HL-60/S4 treated with phorbol 12-myristate 13-acetate at 8.2 ng/mL for 4 days and 3 days (cell line): ENCODE results near the gene MEF2C.

ENCODE experiments used
- in situ Hi-C: fragments of 300-500 bp; cut with MboI; formaldehyde crosslinking; loops from 2 replicates; pipeline ENCODE4 v1.15.0; 2022; ENCODE audit warnings: low sequenced_read_pairs

MEF2C gene

DNA sequence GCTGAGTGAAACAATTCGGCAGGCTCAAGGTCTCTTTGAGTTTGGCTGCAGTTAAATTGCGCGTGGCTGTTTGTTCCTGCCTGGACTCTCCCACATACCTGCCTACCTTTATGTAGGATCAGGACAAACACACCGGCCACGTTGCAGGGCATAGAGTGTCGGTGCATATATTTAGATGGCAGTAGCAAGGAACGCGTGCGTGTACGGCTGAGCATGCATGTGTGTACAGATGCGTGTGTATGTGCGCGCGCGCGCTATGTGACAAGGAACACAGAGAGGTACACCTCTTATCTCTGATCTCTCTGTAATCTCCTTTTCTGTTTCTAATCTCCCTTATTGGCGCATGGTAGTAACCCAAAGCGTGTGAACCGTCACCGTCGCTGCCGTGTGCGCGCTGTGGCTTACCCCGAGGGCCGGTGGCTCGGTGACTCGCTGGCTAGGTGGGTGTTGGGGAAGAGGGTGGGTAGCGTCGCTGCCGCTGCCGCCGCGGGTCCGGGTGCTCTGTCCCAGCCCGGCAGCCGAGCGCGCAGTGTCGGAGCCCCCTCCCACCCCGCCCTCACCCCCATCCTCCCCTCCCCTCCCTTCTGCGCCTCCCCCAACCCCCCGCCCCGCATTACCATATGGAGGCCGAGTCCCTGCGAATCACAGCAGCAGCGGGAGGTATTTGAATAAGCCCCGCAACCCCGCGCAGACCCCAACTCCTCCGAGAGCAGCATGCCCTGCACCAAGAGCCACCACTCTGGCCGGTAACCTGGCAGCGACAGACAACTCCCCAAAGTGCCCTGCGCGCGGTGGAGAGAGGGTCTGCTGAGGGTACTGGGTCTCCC lies 204.8 kb downstream of the MEF2C start:
- in situ Hi-C loops = loop anchor here (25.0 kb wide), 1 partner anchor 891 kb away; no protein-coding TSS in a partner anchor

DNA sequence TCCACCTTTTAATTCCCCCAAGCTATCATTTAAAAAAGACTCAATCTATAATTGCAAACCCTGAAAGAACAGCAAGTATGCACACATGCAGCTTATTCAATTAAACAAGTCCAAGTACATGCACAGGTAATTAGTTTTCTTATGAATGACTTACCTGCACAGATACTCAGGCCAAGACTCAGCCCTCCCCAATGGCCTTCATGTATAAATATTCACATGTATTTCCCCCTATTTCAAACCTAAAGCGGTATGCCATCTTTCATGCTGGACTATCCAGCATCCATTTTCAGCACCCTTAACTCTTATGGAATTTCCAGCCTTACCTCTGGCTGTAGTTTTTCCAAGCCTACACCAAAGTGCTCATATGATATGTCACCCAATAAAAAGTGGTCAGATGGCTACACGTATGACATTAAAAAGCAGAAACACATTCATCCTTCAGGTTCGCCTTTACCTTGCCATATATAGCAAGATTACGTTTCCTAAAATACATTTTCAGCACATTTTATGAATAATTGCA lies 205.5 kb downstream of the MEF2C start:
- in situ Hi-C loops = loop anchor here (25.0 kb wide), 1 partner anchor 890 kb away; no protein-coding TSS in a partner anchor

- in situ Hi-C loops = loop anchor here (25.0 kb wide), 1 partner anchor 890 kb away; no protein-coding TSS in a partner anchor
Measured at GRCh38 chr5:88676637-88677375, 206.2 kb downstream of the MEF2C start.

DNA sequence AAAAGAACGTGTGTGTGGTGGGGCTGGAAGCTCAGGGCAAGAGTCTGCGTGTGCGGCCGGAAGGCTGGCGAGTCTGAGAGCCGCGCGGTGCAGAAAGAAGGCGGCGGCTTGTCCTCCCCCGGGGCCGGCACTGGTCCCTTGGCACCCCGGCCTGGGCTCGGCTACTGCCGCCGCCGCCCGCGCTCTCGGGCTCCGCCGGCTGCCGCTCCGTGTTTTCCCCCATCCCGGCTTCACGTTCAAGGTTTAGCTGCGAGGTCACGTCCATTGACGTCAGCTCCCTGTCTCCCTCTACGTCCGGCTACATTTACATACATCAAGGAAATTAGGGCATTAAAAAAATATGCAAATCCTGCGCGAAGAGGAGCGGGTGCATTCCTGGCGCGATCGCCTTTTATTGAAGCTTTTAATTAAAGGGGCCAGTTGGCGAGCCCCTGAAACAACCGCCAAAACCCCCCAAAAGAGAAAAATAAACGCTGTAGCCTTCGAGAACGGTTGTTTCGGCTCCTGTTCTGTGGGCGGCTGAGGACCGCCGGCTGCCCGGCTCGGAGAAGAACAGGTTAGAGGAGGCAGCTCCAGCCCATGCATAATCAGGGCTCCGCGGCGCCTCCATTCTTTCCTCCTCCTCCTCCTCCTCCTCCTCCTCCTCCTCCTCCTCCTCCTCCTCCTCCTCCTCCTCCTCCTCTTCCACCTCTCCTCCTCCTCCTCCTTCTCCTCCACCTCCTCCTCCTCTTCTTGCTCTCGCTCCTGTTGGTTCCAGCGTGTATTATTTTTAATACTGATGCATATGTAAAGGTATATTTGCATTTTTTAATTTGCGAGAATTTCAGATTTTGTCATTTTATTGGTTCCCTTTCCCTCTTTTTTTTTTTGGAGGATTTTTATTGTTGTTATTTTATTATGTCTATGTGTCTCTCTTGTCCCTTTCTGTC lies 207.0 kb downstream of the MEF2C start:
- in situ Hi-C loops = loop anchor here (25.0 kb wide), 1 partner anchor 889 kb away; no protein-coding TSS in a partner anchor

- in situ Hi-C loops = loop anchor here (25.0 kb wide), 1 partner anchor 888 kb away; no protein-coding TSS in a partner anchor
Measured at GRCh38 chr5:88675168-88675707, 207.7 kb downstream of the MEF2C start.

GRCh38 chr5:88674356-88675167 lies 208.4 kb downstream of the MEF2C start:
- in situ Hi-C loops = loop anchor here (25.0 kb wide), 1 partner anchor 887 kb away; no protein-coding TSS in a partner anchor

DNA sequence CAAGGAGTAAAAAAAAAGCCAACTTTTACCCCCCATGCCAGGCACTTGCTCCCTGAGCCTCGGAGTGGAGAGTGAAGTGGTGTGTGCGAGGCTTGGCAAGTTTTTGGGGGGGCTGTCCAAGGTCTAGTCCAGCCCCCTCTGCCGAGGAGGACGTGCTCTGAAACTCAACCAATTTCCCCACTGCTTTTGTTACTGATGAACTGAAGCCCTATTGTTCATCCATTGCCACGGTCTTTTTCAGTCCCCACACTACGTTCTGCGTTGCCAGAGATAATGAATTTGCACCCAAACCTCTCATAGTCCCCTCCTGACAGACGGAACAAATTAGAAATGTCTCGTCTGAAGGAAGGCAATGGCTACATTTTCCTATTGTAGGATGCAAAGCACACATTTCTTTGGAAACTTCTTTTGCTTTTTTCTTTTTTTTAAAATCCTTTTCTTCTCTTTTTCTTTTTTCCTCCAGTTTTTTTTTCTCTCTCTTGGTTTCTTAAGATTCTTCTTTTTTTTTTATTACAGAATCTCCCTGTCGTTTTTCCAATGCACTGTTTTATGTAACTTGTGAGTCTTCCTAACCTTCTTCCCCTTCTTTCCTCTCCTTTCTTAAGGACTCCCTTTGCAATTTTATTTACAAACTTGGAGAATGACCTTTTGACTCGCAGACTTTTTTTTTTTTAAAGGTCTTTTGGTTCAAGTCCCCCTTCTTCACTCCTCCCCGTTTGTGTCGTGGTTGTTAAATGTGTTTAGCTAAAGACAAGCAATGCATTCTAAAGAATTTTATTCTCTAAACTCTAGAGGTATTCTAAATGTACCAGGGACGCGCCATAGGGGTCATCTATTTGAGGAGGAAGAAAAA lies 209.5 kb downstream of the MEF2C start:
- in situ Hi-C loops = no loop called here

DNA sequence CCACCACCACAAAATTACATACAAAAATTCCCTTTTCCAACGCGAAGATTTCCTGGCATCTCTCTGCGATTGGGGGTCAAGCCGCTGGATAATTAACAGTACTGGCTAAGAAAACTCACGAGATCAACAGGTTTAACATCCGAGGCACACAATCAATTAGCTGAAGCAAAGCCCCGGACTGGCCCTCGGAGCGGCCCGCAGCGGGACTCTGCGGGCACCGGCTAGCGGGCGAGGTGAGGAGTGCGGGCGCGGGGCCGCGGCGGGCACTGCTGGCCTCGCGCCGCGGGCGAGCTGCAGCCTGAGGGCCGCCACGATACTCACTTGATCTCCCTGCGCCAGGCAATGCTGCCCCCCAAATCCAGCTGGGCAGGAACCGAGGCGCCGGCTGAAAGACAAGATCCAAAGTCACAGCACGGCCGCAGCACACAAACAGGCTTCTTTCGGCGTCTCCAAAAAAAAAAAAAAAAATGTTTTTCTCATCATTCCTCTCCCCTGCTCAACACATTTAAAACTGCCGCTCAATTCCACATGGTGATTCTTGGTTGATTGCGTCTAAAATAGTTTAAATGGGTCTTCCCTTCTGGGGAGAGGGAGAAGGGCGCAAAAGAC lies 210.2 kb downstream of the MEF2C start:
- in situ Hi-C loops = no loop called here

DNA sequence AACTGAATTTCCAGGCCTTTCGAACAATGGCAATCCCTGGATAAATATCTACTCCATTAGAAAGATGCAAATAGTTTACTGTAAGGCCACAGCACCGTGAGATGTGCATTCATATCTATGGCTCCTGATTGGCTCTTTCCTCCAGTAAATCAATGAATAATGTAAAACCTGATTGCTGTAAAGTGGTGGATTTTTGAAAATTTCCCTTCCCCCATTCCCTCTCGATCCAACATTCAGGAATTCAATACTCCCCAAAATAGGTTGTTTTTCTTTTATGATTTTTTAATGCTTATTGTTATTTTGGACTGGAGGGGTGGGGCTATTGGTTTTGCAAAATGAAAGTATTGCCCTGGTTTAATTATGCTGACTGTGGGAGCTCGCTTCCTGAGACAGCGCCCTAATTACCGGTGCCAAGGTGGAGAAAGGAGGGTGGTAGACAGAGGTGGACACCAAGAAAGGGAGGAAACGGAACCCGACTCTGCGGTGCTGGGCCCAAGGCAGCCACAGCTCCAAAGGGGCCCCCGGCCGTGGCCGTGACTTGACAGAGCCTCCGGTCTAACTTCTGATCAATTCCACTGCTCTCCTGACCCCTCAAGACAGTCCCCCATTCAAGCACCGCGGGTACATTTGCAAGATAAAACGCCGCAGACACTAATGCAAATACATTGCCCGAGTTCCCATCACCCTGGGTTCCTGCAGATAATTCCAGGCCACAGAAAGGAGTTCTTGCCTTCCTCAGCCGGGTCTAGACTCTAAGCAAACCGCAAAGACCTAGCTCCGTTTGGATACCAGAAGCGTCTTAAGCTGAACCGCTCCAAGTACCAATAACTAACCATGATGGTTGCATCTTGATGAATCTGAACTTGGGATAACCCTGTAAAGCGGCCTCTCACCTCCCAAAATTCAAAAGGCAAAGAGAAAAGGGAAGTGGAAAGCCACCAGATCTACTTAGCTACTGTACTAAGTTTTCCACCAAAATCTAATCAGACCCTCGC lies 211.2 kb downstream of the MEF2C start:
- in situ Hi-C loops = no loop called here

- in situ Hi-C loops = no loop called here
Measured at GRCh38 chr5:88671106-88671504, 211.9 kb downstream of the MEF2C start.

GRCh38 chr5:88670461-88670860 lies 212.5 kb downstream of the MEF2C start:
- in situ Hi-C loops = no loop called here

DNA sequence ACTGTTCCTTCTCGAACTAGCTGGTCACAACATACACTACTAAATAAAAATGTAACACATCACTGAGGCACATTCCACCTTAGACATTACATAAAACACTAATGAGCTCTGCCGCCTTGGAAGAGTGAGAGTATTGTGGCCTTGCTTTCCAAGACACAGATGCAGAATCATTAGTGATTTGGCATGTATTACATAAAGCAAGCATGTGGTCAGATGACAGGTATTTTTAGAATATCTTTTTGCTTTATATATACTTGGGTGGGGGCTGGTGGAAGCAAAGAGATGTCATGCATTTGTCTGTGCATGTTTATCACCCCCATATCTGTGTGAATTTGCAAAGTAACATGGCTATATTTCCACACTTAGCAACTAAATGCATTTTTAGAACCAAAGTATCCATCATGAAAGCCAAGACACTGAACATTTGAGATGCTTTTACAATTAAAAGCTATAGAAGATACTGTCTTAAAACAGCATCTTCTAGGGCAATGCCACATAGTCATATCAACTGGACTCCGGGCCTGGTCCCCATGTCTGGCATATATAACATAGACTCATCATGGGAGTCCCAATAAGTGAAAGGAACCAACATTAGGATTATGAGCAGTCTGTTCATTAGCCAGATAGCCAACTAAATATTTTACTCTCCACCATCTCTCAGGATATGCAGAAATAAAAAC lies 213.5 kb downstream of the MEF2C start:
- in situ Hi-C loops = no loop called here

- in situ Hi-C loops = no loop called here
Measured at GRCh38 chr5:88667496-88668201, 215.3 kb downstream of the MEF2C start.
